ENCODE measurements around the gene SLC2A11. TPM values are rescaled to one million over a fixed set of nuclear protein-coding genes. Genes with fewer than 3 reads are reported as not detected.

The SLC2A11 gene
- total and polyA plus RNA-seq, 4 donors, result 3.4 to 9.0 (median 4.3) TPM

DNA sequence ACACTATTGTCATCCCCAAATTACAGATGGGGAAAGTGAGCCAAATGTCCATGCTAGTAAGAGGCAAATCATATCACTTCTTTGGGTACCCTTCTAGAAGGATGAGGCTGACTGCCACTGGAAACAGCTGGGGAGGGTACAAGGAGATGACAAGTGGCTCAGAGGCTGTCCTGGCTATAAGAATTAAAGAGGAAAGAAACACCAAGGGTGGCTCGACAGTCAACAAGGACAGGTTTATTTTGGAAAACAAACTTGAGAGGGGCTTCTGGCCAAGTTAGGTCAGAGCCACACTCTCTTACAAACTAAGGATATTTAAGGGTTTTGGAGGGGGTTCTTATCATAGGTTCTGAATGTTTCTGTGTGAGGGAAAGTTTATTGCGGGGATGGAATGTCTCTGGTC, 34.5 kb downstream of the SLC2A11 start:
- TF ChIP-seq TAF1 (conservative IDR thresholded peaks at IDR 0.05), result no peak
- Histone ChIP-seq H3K9me3 (ENCODE audit: control insufficient read depth in 4 of 4, low read length in 3 of 4) (no peaks in the 10 kb centered on the region), H3K27me3 (ENCODE audit: control insufficient read depth in 4 of 4, insufficient read depth in 4 of 4, low read length in 3 of 4) (no peaks in the 10 kb centered on the region), H3K27ac (ENCODE audit: low read depth in 1 of 2, low read length in 2 of 2) (peak overlapping the region in 1 of 2 donors; percentile 89), H3K9ac (ENCODE audit: low read depth in 1 of 2, low read length in 2 of 2) (no peak overlapping the region), H3K4me1 (ENCODE audit: control insufficient read depth in 4 of 4, insufficient read depth in 4 of 4, low read length in 3 of 4) (peaks cover 11 to 29% (median 20%) of the 10 kb centered on the region in 4 donors), H3K36me3 (ENCODE audit: control insufficient read depth in 4 of 4, insufficient read depth in 3 of 4, low read depth in 1 of 4, low read length in 3 of 4) (peaks cover 1 to 5% (median 3%) of the 10 kb centered on the region in 4 donors), H3K4me3 (ENCODE audit: low read depth in 1 of 3, low read length in 3 of 3) (no peak overlapping the region)
- 90% methylated on average over 2 of the region's 2 CpGs for WGBS
- DNase-seq (ENCODE audit: low spot score), result no peak

GRCh38 chr22:23892706-23893105, 35.0 kb downstream of the SLC2A11 start:
- H3K27ac ChIP-seq (ENCODE audit: low read depth in 1 of 2, low read length in 2 of 2), result peak overlapping the region; percentile 45 to 89
- no peak for TF ChIP-seq TAF1 (conservative IDR thresholded peaks at IDR 0.05)
- TF ChIP-seq RXRA (IDR thresholded peaks at IDR 0.05), result peak; percentile 59 to 67
- TF ChIP-seq HNF4A (conservative IDR thresholded peaks at IDR 0.05), result peak; percentile 90 to 91
- TF ChIP-seq, protein P1, sequence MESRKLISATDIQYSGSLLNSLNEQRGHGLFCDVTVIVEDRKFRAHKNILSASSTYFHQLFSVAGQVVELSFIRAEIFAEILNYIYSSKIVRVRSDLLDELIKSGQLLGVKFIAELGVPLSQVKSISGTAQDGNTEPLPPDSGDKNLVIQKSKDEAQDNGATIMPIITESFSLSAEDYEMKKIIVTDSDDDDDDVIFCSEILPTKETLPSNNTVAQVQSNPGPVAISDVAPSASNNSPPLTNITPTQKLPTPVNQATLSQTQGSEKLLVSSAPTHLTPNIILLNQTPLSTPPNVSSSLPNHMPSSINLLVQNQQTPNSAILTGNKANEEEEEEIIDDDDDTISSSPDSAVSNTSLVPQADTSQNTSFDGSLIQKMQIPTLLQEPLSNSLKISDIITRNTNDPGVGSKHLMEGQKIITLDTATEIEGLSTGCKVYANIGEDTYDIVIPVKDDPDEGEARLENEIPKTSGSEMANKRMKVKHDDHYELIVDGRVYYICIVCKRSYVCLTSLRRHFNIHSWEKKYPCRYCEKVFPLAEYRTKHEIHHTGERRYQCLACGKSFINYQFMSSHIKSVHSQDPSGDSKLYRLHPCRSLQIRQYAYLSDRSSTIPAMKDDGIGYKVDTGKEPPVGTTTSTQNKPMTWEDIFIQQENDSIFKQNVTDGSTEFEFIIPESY (IDR thresholded peaks at IDR 0.05), result no peak
- TF ChIP-seq, protein P2, sequence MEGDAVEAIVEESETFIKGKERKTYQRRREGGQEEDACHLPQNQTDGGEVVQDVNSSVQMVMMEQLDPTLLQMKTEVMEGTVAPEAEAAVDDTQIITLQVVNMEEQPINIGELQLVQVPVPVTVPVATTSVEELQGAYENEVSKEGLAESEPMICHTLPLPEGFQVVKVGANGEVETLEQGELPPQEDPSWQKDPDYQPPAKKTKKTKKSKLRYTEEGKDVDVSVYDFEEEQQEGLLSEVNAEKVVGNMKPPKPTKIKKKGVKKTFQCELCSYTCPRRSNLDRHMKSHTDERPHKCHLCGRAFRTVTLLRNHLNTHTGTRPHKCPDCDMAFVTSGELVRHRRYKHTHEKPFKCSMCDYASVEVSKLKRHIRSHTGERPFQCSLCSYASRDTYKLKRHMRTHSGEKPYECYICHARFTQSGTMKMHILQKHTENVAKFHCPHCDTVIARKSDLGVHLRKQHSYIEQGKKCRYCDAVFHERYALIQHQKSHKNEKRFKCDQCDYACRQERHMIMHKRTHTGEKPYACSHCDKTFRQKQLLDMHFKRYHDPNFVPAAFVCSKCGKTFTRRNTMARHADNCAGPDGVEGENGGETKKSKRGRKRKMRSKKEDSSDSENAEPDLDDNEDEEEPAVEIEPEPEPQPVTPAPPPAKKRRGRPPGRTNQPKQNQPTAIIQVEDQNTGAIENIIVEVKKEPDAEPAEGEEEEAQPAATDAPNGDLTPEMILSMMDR (IDR thresholded peaks at IDR 0.05; ENCODE audit: low read depth, low read length, missing input control), result no peak
- no peak for TF ChIP-seq FOXA2 (IDR thresholded peaks at IDR 0.05)
- TF ChIP-seq HNF4G (IDR thresholded peaks at IDR 0.05), result peak; percentile 41
- TF ChIP-seq REST (IDR thresholded peaks at IDR 0.05), result no peak
- TF ChIP-seq SP1 (IDR thresholded peaks at IDR 0.05), result peak; percentile 43
- TF ChIP-seq JUND (IDR thresholded peaks at IDR 0.05), result no peak
- H3K4me3 ChIP-seq (ENCODE audit: low read depth in 1 of 3, low read length in 3 of 3), result no peak overlapping the region
- peaks cover 1 to 7% (median 5%) of the 10 kb centered on the region in 4 donors for H3K36me3 ChIP-seq (ENCODE audit: control insufficient read depth in 4 of 4, insufficient read depth in 3 of 4, low read depth in 1 of 4, low read length in 3 of 4)
- no peak for DNase-seq (ENCODE audit: low spot score)
- H3K27me3 ChIP-seq (ENCODE audit: control insufficient read depth in 4 of 4, insufficient read depth in 4 of 4, low read length in 3 of 4), result no peaks in the 10 kb centered on the region
- H3K9me3 ChIP-seq (ENCODE audit: control insufficient read depth in 4 of 4, low read length in 3 of 4), result no peaks in the 10 kb centered on the region
- WGBS, result 53% methylated on average over 4 of the region's 4 CpGs
- H3K9ac ChIP-seq (ENCODE audit: low read depth in 1 of 2, low read length in 2 of 2), result no peak overlapping the region
- H3K4me1 ChIP-seq (ENCODE audit: control insufficient read depth in 4 of 4, insufficient read depth in 4 of 4, low read length in 3 of 4), result peaks cover 11 to 29% (median 20%) of the 10 kb centered on the region in 4 donors

All from liver (tissue), 9 donors.